Activated CD8-positive, alpha-beta memory T cell treated with anti-CD3 and anti-CD28 coated beads, Interleukin-2, amount 50 U/mL, for 48 hours (primary cell): ENCODE measurements around the gene CCDC194.

Source experiments
- DNase-seq: peaks from one replicate; pipeline ENCODE4 v3.0.0-alpha.2; 2020

The CCDC194 gene

DNA sequence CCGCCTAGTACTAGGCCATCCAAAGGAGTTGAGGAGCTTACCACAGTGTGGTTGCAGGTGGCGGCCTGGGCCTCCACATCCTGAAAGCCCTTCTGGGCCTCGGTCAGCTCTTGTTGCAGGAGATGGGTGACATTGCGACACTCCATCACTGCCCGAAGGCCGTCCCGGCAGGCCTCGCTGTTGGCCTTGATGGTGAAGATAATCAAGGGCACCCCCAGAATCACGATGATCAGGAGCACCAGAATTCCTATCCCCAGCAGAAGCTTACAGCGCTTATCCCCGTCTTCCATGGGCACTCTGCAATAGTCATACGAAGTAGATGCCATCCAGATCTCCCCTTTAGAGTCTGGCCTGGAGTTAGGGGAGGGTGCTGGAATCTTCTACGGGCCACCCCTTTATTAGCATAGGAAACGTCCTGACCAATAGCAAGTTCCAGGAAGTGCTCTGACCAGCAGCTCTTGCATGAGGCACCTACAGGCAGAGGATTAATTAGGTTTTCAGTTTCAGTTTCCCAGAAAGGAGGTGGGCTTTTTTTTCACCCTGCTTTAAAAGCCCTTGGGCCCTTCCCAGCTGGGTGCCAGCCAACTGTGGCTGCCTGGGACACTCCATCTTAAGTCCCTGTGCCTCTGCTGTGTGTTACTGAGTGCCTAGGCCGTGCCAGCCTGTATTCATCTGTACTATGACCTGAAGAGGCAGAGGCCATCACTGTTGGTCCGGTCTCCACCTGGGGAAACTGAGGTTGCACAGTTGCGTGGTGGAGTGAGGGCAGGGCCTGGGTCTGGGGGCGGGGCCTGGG lies 11.5 kb upstream of the CCDC194 start, which contains the start of gene BST2:
TSS of gene BST2 (minus strand) at position 381 of the 796 bp plus-strand sequence. CDS start at position 326, 55 bp downstream.
- DNase-seq, result peak; percentile 76

DNA sequence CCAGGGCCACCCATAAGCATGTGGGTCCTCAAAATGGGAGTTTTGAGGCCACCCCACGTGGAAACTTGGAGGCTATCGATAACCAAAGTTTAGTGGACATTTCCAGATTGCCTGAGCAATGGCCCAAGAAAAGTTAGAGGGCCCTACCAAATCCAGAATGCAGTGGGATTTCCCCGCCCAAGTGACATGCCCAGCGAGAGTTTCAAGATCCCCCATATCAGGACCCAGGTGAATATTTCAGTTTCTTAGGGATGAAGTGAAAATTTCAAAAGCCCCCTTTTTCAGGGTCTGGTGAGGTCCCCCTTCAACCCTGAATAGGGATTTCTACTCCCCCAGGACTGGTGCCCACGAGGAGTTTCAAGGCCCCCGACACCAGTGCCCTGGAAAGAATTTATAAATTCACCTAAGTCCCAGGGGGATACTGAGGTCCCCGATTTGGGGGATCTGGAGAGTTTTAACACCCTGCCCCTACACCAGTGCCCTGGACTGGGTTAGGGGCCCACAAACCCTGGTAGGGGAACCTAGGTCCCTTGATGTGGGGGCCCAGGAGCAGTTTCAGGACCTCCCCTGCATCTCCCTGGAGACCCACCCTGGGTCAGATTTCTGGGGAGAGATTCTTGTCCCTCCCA lies 10.7 kb upstream of the CCDC194 start:
- DNase-seq, result peak; percentile 56

DNA sequence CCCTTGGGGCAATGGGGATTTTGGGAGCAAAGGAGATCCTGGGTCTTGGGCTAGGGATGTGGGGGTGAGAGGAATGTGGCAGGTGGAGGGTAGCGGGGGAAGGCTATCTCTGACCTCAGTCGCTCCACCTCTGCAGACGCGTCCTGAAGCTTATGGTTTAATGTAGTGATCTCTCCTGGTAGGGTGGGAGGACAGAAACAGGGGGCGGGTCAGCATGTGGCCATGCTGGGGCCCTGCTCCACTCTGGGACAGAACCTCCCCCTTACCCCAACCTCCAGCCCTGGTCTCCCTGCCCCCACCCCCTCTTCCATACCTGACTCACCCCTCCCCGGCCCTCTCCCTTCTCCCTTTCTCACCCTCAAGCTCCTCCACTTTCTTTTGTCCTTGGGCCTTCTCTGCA lies 10.0 kb upstream of the CCDC194 start:
- DNase-seq, result no peak

DNA sequence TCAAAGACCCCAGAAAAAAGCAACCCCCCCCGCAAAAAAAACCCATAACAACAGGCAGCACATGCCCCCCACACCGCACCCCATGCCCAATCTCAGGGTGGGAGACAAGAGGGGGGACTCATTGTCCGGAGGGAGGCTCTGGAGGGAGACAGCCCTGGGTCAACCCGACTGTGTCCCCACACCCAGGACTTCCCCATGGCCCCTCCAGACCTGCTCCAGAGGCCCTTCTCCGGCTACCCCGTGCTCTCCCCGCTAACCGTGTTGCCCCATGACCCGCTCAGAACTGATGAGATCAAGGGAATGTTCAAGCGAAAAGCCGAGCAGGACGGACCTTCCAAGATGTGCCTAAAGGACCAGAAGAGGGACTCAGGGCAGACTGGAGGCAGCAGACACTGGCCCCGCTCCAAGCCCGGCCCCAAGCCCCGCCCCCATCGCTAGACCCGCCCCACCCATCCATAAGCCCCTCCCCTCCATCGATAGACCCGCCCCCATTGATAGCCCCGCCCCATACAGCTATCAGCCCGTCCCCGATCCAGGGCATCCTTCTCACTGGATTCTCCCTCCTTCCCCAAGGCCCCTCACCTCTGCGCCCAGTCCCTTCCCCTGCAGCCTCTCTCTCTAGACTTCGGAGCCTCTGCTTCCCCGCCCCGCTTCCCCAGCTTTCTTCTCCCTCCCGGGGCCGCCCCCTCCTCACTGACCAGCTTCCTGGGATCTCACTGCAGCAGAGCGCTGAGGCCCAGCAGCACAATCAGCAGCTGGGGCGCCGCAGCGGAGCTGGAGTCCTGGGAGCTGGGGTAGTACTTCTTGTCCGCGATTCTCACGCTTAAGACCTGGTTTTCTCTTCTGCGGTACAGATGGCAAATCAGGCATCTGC lies 9.2 kb upstream of the CCDC194 start:
- DNase-seq, result peak; percentile 83

DNA sequence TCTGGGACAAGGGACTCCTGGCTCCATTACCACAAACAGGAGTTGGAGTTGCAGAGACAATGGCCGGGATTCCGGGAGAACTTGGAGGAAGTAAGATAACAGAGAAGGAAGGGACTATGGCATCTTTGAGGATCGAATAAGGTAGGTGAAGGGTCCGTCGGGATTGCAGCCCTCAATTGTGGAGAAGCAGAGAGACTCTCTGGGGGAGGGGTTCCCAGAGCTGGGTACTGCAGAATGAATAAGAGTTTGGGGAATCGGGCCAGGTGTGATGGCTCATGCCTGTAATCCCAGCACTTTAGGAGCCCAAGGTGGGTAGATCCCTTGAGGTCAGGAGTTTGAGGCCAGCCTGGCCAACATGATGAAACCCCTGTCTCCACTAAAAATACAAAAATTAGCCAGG lies 7.6 kb upstream of the CCDC194 start:
- DNase-seq, result no peak

DNA sequence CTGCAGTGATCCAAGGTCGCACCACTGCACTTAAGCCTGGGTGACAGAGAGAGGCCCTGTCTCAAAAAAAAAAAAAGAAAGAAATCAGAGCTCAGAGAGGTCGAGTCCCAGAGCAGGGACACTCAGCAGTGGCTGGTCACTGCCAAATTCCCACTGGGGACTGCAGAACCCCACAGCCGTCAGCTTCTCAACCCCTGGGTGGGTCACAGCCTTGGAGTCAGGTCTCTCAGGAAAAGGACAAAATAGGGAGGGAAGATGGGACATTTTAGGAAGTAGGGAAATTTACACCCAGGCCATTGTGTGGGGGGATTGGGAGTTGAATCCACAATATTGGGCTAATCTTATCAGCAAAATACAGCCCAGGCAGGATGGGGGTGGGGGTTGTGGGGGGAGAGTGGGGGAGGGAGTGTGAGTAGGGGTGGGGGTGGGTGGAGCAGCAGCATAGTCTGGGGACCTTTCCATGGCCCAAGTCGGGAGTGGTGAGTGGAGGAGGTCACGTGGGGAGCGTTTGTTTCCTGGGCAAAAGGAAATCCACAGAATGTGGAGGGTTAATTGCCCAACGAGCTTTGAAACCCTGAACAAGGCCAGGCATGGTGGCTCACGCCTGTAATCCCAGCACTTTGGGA lies 5.0 kb upstream of the CCDC194 start:
- no peak for DNase-seq

DNA sequence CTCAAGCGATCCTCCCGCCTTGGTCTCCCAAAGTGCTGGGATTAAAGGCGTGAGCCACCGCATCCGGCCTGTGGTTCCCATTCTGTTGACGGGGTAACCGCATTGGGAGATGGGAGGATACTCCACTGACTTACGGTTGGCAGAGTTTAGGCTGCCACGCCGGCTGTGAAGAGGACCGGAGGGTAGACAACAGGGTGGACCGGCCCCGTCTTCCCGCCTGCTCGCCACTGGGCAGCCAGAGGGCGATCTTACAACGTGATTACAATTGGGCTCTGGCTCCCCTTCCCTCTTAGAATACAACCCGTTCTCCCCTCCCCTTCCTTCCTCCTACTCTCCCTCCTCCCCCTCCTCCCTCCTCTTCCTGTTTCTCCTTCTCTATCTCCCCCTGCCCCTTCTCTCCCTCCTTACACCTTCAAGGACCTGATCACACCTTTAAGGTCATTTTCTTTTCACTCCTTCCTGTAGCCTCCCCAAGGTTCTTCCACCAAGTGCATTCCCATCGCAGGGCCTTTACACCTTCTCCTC lies 957 bp upstream of the CCDC194 start:
- DNase-seq, result peak; percentile 88

DNA sequence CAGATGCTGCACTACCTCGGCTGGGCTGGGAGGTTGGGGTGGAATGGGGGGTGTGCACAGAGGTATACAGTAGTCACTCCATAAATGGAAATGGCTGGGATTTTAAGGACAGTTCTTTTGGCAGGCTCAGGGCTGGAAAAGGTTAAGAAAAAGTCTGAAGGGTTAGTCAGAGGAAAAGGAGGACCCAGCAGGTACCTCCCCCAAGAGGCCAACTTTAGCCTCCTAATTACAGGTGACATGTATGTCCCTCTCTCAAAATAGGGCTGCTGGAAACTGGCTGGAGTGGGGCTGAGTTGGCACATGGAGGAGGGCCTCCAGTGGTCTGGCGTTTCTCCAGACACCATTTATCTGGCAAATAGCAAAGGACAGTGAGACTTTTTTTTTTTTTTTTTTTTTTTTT lies 994 bp downstream of the CCDC194 start:
- DNase-seq, result no peak

DNA sequence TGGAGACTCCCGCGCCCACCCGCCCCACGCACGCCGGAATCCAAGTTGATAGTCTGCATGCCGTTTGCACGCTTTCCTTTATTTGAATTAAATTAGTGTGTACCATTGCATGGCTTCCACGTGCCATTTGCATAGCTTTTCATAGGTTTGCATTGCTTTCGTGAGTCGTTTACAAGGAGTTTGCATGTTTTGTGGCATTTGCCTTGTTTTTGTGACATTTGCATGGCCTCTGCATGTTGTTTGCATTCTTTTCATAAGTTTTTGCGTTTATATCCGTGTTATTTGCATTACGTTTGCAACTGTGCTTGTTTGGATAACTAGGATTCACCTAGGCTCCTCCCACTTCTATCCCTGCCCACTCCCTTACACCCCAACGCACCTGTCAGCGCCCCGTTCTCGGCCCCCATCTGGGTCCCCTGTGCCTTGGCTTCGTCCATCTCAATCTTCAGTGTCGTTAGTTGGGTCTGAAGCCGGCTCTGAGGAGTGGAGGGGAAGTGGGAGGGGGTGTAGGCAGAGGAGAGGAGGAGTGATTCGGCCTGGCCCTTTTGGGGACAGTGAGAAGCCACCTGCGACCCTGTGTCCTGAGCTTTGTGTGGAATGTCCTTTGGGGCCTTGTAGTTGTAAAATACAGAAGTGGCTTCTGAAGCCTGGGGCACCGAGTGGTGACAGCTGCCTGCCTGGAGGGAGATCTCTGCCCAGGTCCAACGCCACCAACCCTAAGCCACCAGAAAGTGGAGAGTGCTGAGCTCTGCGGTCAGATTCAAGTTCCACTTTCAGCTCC lies 2.4 kb downstream of the CCDC194 start:
- no peak for DNase-seq

DNA sequence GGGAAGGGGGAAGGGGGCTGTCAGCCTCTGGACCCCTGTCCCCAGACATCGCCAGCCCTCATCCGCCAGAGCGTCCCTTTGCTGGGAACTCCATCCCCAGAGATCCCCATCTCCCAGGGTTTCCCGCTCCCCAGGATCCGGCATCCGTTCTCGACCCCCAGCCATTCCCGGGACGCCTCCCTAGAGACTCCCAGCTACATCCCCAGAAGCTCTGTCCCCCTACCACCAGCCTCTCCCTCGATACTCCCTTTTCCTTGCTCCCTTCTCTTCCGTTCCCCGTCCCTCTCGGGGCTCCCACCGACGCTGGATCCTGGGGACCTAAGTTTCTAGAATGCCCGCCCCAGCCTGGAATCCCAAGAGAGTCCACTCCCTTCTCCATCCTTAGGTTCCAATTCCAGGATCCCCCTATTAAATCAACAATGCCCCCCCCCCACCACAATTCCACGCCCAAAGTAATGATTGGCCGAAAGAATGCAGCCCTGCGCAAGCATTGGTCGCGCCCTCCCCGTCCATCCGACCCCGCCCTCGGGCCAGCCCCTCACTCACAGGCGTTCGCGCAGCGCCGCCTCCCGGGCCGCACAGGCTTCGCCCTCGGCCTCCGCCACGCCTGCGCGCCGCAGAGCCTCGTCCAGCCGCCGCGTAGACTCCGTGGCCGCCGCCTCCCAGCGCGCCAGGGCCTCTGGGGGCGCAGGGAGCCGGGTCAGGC lies 3.2 kb downstream of the CCDC194 start:
- peak; percentile 93 for DNase-seq

DNA sequence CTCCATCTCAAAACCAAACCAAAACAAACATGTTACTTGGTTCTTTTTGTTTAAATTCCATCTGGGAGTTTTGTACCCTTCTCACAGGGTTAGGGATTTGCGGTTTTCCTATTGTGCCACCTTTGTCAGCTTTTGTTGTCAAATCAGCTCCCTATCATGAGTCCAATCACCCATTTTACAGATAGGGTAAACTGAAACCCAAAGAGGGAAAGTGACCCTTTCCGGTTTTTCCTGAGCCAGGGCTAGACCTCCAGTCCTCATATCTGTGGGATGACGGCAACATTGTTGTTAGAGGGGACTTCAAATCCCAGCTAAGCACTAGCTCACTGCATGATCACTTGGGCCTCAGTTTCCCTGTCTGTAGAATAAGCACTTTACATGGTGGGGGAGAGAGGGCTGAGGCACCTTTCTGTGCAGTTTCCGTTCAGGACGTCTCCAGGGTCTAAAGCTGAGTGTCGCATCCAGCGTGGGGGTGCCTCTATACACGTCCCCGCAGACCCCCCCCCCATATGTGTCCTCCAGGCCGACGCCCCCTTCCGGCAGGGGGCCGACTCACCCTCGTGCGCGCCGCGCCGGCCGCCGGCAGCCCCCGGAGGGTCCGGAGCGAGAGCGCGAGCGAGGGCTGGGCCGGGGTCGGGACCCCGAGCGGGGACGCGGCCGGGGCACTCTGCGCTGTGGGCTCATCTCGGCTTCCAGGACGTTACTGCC lies 3.9 kb downstream of the CCDC194 start:
- no peak for DNase-seq

DNA sequence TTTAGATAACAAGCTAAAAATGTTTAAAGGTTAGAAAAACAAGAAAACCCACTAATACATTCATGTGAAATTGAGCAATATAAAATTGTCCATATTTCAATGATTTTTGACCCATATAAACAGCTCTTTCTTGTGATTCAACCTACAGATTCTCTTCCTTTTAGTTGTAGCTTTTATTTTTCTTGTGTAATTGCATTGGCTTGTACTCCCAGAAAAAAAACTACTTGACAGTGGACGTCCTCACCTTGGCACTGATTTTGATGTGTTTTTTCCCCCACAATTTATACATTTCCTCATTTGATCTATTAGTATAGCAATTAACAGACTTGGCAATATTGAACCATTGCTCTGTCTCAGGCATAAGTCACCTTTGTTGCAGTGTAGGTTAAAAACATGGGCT lies 4.7 kb downstream of the CCDC194 start:
- no peak for DNase-seq

DNA sequence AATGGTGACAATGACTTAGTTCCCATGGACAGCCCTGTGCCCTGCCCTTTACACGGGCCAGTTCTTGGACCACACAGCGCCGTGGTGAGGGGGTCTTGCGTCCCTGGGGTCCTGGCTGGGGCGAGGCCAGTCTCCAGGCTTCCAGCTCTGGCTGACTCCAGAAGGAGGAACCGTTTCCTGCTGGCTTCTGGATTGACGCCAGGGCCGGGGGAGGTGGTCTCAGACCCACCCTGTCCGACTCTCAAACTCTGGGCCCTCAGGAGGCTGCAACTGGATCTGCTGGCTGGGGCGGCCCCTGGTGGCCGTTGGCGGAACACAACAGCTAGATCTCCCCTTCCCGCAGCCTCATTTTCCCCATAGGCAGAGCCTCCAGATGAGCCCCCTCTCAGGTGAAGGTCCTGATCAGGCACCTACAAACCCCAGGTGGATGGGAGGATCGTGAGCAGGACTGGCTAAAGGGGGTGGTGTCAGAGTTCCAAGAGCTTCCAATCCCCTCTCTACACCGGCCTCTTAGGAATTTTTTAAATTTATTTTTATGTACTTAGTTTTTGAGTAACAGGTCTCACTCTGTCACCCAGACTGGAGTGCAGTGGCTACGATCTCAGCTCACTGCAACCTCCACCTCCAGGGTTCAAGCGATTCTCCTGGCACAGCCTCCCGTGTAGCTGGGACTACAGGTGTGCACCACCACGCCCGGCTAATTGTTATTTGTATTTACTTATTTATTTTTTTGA lies 8.0 kb downstream of the CCDC194 start:
- DNase-seq, result peak; percentile 87

DNA sequence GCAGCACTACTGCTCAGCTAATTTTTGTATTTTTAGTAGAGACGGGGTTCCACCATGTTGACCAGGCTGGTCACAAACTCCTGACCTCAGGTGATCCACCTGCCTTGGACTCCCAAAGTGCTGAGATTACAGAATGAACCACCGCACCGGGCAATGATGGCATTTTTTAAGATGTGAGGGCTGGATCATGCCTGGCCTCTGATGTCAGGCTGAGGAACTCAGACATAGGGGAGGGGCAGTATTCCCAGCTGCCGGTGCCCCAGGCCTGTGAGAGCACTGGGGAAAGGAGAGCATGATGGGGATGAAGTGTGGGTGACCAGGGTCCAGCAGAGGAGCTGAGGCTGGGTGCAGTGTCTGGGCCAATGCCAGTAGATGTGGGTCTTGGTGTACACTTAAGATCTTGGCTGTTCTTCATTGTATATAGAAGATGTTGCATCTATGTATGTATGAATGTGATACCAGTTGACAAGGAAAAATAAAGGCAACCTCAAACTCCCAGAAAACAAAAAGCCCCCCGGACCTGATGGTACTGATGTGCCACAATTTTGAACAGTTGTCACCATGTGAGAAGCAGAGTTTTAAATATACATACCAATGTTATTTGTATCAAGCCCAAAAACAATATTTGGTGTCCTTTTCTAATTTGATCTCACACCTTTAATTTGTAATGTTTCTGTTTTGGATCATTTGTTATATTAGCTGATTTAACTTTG lies 13.4 kb downstream of the CCDC194 start:
- no peak for DNase-seq

DNA sequence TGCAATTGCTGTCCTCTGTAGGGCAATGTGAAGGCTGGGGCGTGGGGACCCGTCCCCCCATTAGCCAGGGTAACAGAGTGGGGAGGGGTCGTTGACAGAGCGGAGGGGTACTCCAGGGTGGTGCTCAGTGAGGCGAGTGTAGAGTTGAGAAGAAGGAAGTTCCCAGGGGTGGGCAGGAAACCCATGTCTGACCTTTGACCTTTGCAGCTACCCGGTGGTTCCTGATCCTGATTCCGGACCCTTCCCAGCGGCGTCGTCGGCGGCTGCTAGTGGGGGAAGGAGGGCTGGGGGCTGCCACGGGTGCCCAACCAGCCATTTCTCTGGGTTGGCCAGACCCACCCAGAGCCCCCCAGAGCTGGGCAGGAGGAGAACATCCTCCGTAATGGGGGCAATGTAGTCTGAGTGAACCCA lies 14.8 kb downstream of the CCDC194 start:
- no peak for DNase-seq

DNA sequence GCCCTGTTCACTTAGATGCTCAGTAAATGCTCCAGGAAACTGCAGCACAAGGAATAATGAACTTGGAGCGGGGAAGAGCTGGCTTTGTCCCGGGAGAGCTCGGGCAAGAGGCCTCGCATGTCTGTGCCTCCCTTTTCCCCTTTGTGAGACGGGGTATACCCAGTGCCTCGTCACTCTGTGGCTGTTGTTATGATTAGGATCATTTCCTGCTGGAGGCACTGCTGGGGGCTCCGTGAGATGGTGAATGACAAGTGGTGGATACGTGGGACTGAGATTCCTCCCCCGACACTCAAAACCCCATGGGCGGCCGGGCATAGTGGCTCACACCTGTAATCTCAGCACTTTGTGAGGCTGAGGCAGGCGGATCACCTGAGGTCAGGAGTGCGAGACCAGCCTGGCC lies 15.7 kb downstream of the CCDC194 start:
- DNase-seq, result no peak

DNA sequence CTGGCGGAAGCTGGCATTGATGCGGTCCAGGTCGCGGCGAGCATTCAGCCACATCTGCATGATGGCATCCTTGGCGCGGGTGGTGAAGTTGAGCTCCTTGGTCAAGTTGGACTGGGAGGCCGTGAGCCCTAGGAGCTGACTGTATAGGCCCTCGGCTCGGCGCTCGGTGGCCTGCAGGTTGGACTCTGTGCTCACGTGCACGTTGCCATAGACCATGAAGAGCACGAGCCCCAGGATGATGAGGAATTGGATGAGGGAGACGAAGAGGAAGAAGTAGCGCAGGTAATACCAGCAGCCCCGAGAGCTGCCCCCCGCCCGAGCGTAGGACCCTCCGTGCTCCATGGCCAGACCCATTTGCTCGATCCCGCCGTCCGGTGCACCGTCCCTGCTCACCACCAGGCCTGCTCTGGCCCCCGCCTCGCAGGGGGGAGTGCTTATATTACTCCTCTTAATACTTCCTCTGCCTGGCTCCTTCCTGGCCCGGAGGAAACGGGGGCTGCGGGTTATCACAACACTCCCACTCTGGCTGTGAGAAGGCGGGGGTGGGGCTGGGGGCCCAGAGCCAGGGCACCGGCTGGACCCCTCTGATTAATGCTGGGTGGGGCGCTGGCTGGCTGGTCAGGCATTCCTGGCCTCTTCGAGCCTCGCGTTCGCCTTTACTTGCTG lies 16.9 kb downstream of the CCDC194 start, which contains the start of gene PLVAP:
TSS of gene PLVAP (minus strand) at position 408 of the 666 bp plus-strand sequence. CDS start at position 354, 54 bp downstream.
- no peak for DNase-seq

DNA sequence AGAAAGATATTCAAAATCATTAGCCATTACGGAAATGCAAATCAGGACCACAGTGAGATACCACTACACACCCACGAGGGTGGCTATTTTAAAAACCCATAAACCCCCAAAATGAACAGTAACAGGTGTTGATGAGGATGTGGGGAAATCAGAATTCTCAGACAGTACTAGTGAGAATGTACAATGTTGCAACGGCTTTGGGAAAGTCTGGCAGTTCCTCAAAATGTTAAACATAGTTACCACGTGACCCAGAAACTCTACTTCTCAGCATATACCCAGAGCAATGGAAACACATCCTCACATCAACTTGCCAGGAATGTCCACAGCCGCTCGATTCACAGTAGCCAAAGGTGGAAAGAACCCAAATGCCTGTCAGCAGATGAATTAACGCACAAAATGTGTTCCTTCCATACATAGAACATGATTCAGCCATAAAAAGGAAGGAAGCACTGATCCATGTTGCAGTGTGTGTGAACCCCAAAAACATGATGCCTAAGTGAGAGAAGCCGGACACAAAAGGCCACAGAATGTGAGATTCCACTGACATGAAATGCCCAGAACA lies 23.9 kb downstream of the CCDC194 start:
- no peak for DNase-seq
